SK-N-SH (cell line): ENCODE data around the gene KSR2. TPM values are rescaled to one million over a fixed set of nuclear protein-coding genes. Genes with fewer than 3 reads are reported as not detected.

Experiments
- CTCF ChIA-PET: fragments of 300-600, 350-600 bp; formaldehyde crosslinking; extraction: SDS; loops from one replicate; lab custom pipeline; 2021; lab: Yijun Ruan, JAX
- POLR2A ChIA-PET: fragments of 350-600 bp; sonication (Branson Sonifier 250); formaldehyde crosslinking; extraction: SDS; loops from one replicate; lab custom pipeline; 2020; ENCODE audit warnings: antibody characterized with exemption, inconsistent platforms; lab: Yijun Ruan, JAX
- DNase-seq: peaks from one replicate; pipeline ENCODE4 v3.0.0; 2012
- H2AFZ ChIP-seq: fragments of 200-600 bp; sonication (generic); 2 replicates; pipeline ENCODE4 v1.8.1; 2016; ENCODE audit warnings: antibody characterized with exemption, mild to moderate bottlenecking, low read depth
- H3F3A ChIP-seq: fragments of 200-600 bp; sonication (generic); replicated peaks from 2 replicates; pipeline ENCODE3; 2016; ENCODE audit warnings: antibody characterized with exemption, mild to moderate bottlenecking; ENCODE audit not compliant: insufficient read depth
- H3K27ac ChIP-seq, 2 experiments: fragments of 200-500 bp in 1 of 2; fragments of 200-600 bp in 1 of 2; sonication (Bioruptor generic) in 1 of 2; sonication (generic), shearing (Covaris generic) in 1 of 2; 2 replicates each; pipeline versions ENCODE4 v1.5.1 to v1.6.1; 2014 to 2016; ENCODE audit warnings: low read depth in 2 of 2, inconsistent platforms in 1 of 2, low read length in 1 of 2, mild to moderate bottlenecking in 1 of 2, mixed read lengths in 1 of 2
- H3K27me3 ChIP-seq: fragments of 200-600 bp; sonication (generic), shearing (Covaris generic); 2 replicates; pipeline ENCODE4 v1.6.1; 2016; ENCODE audit warnings: mixed run types; ENCODE audit not compliant: insufficient read depth
- H3K36me3 ChIP-seq, 2 experiments: fragments of 200-500 bp in 1 of 2; fragments of 200-600 bp in 1 of 2; sonication (Bioruptor generic) in 1 of 2; sonication (generic) in 1 of 2; replicated peaks in 1 of 2; 2 replicates each; pipeline versions ENCODE3 to v1.5.1; 2014 to 2016; ENCODE audit warnings: low read length in 1 of 2, mild to moderate bottlenecking in 1 of 2; ENCODE audit not compliant: insufficient read depth in 2 of 2, control insufficient read depth in 1 of 2
- H3K4me1 ChIP-seq, 2 experiments: fragments of 200-500 bp in 1 of 2; fragments of 200-600 bp in 1 of 2; sonication (Bioruptor generic) in 1 of 2; sonication (generic), shearing (Covaris generic) in 1 of 2; 2 replicates each; pipeline versions ENCODE4 v1.5.1 to v1.6.1; 2014 to 2016; ENCODE audit warnings: low read depth in 1 of 2, low read length in 1 of 2, mixed run types in 1 of 2; ENCODE audit not compliant: insufficient read depth in 2 of 2, control insufficient read depth in 1 of 2
- H3K4me2 ChIP-seq: fragments of 200-600 bp; sonication (generic), shearing (Covaris generic); 2 replicates; pipeline ENCODE4 v1.6.1; 2017; ENCODE audit warnings: mixed run types
- H3K4me3 ChIP-seq, 2 experiments: fragments of 200-500 bp in 1 of 2; fragments of 200-600 bp in 1 of 2; sonication (Bioruptor generic) in 1 of 2; sonication (generic), shearing (Covaris generic) in 1 of 2; 2 replicates each; pipeline versions ENCODE4 v1.5.1 to v1.8.1; 2014 to 2016; ENCODE audit warnings: low read depth in 2 of 2, inconsistent platforms in 1 of 2, low read length in 1 of 2, mild to moderate bottlenecking in 1 of 2, mixed read lengths in 1 of 2, moderate library complexity in 1 of 2
- H3K79me2 ChIP-seq: fragments of 200-600 bp; sonication (generic); 2 replicates; pipeline ENCODE4 v1.8.1; 2017; ENCODE audit warnings: mild to moderate bottlenecking; ENCODE audit not compliant: insufficient read depth
- H3K9ac ChIP-seq: fragments of 200-600 bp; sonication (generic); 2 replicates; pipeline ENCODE4 v1.6.1; 2017; ENCODE audit warnings: mixed run types
- H3K9me2 ChIP-seq: fragments of 200-600 bp; sonication (generic); 2 replicates; pipeline ENCODE4 v1.6.1; 2017; ENCODE audit warnings: mixed run types
- H3K9me3 ChIP-seq: fragments of 200-600 bp; sonication (generic); 2 replicates; pipeline ENCODE4 v1.6.1; 2017; ENCODE audit warnings: mixed run types, mild to moderate bottlenecking, moderate library complexity
- H4K20me1 ChIP-seq: fragments of 200-600 bp; sonication (generic); 2 replicates; pipeline ENCODE4 v1.6.1; 2017; ENCODE audit warnings: mild to moderate bottlenecking, mixed run types; ENCODE audit not compliant: insufficient read depth
- ELF1 ChIP-seq: IDR thresholded peaks from 2 replicates; pipeline ENCODE4 v1.4.0; 2012
- EP300 ChIP-seq, 2 experiments: IDR thresholded peaks; 2 replicates each; pipeline versions ENCODE4 v1.4.0 to v1.6.1; 2012; ENCODE audit warnings: borderline replicate concordance in 1 of 2, low read depth in 1 of 2, low read length in 1 of 2
- EZH2phosphoT487 ChIP-seq: fragments of 200-600 bp; sonication (generic); IDR thresholded peaks from 2 replicates; pipeline ENCODE4 v1.6.1; 2017; ENCODE audit warnings: low read depth, mixed run types, mild to moderate bottlenecking, antibody characterized with exemption, moderate library complexity, borderline replicate concordance
- FOXM1 ChIP-seq: IDR thresholded peaks from 2 replicates; pipeline ENCODE4 v1.4.0; 2012; ENCODE audit warnings: low read depth, mild to moderate bottlenecking
- IRF3 ChIP-seq: fragments of 150-350 bp; IDR thresholded peaks from 2 replicates; pipeline ENCODE4 v1.6.1; 2016; ENCODE audit warnings: mild to moderate bottlenecking, low read depth, low read length
- MXI1 ChIP-seq: IDR thresholded peaks from 2 replicates; pipeline ENCODE4 v1.6.1; 2012; ENCODE audit warnings: mild to moderate bottlenecking, low read depth, low read length, improper control_type of control experiment
- NFIC ChIP-seq: IDR thresholded peaks from 2 replicates; pipeline ENCODE4 v1.4.0; 2012; ENCODE audit warnings: borderline replicate concordance
- PBX3 ChIP-seq: IDR thresholded peaks from 2 replicates; pipeline ENCODE4; 2012
- POLR2AphosphoS5 ChIP-seq: IDR thresholded peaks from 2 replicates; pipeline ENCODE4 v1.6.1; 2012; ENCODE audit warnings: low read depth, low read length
- RAD21 ChIP-seq: IDR thresholded peaks from 2 replicates; pipeline ENCODE4 v1.6.1; 2012; ENCODE audit warnings: mild to moderate bottlenecking, low read length
- RFX5 ChIP-seq: IDR thresholded peaks from 2 replicates; pipeline ENCODE4 v1.6.1; 2012; ENCODE audit warnings: mild to moderate bottlenecking, improper control_type of control experiment, low read length
- RXRA ChIP-seq: IDR thresholded peaks from 2 replicates; pipeline ENCODE4 v1.4.0; 2012; ENCODE audit warnings: low read depth, mild to moderate bottlenecking, borderline replicate concordance
- TCF12 ChIP-seq: IDR thresholded peaks from 2 replicates; pipeline ENCODE4 v1.4.0; 2012
- TEAD4 ChIP-seq: IDR thresholded peaks from 2 replicates; pipeline ENCODE4 v1.4.0; 2012; ENCODE audit warnings: mild to moderate bottlenecking, borderline replicate concordance; ENCODE audit not compliant: insufficient read depth
- USF2 ChIP-seq: fragments of 150-350 bp; IDR thresholded peaks from 2 replicates; pipeline ENCODE4 v1.6.1; 2017; ENCODE audit warnings: antibody characterized with exemption, low read length, low read depth, borderline replicate concordance
- YY1 ChIP-seq: IDR thresholded peaks from 2 replicates; pipeline ENCODE4 v1.4.0; 2012; ENCODE audit warnings: low read depth, mild to moderate bottlenecking
- WGBS: methylation state at CpG from one replicate; pipeline ENCODE4 v1.1.6; 2017; ENCODE audit warnings: low lambda C conversion rate; 5-methylcytosine and 5-hydroxymethylcytosine counted together
- polyA plus RNA-seq, 3 experiments: library from polyadenylated mRNA; depleted of rRNA; stranded (reverse); fragments of >200 nt; gene quantifications; 2 replicates each; pipeline ENCODE4 v1.2.3, GENCODE V29; 2012
- TF ChIP-seq, protein P1 (sequence below): IDR thresholded peaks from 2 replicates; pipeline ENCODE4 v1.4.0; 2012; ENCODE audit warnings: low read depth, borderline replicate concordance

Gene KSR2
- polyA plus RNA-seq, 1 of the 3 experiments (the other 2 are of a cell fraction), result 0.12 TPM

DNA sequence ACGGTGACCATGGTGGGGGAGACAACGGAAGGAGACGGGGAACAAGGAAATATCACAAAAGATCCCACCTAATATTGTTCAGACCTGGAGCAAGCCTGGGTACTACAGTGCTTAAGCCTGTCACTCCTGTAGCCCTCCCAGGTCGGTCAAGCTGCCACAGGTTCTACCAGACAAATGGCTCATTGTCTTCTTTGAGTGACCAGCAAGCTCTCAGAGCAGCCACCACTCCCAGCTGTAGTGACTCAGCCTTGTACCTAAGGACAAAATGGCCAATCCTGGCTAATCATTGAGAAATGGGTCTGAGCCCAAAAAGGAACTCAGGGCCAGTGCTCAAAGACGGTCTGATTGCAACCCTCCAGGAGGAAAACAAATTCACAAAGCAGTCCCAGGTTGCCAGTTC is 368.9 kb downstream of the KSR2 start:
- no peaks in the 10 kb centered on the region for H3K79me2 ChIP-seq
- no peak for DNase-seq
- no peaks in the 10 kb centered on the region for H3K36me3 ChIP-seq
- ChIA-PET CTCF (no interaction called here), POLR2A (no interaction called here)
- H3K27me3 ChIP-seq, result no peaks in the 10 kb centered on the region
- H3K9me3 ChIP-seq, result no peaks in the 10 kb centered on the region
- H3K27ac ChIP-seq, result no peak overlapping the region
- H3K4me1 ChIP-seq, result peaks cover 0 to 8% of the 10 kb centered on the region in 2 experiments; a peak in 1 of 4 replicates
- H3F3A ChIP-seq, result no peaks in the 10 kb centered on the region
- no peak overlapping the region for H3K4me2 ChIP-seq
- no peaks in the 10 kb centered on the region for H3K9me2 ChIP-seq
- H3K9ac ChIP-seq, result no peak overlapping the region
- H2AFZ ChIP-seq, result no peak overlapping the region
- 48% methylated on average over 5 of the region's 5 CpGs for WGBS
- TF ChIP-seq NFIC, result no peak
- no peak for TF ChIP-seq EZH2phosphoT487
- no peak for TF ChIP-seq IRF3
- TF ChIP-seq, protein P1, sequence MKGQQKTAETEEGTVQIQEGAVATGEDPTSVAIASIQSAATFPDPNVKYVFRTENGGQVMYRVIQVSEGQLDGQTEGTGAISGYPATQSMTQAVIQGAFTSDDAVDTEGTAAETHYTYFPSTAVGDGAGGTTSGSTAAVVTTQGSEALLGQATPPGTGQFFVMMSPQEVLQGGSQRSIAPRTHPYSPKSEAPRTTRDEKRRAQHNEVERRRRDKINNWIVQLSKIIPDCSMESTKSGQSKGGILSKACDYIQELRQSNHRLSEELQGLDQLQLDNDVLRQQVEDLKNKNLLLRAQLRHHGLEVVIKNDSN, result no peak
- no peaks in the 10 kb centered on the region for H4K20me1 ChIP-seq
- H3K4me3 ChIP-seq, result no peak overlapping the region

- Histone ChIP-seq H3K27me3 (no peaks in the 10 kb centered on the region), H4K20me1 (no peaks in the 10 kb centered on the region), H3K9ac (no peak overlapping the region), H3K4me1 (peaks cover 0 to 6% of the 10 kb centered on the region in 2 experiments; a peak in 1 of 4 replicates), H3K4me2 (no peak overlapping the region), H3K79me2 (no peaks in the 10 kb centered on the region), H3F3A (no peaks in the 10 kb centered on the region), H3K4me3 (no peak overlapping the region), H2AFZ (no peak overlapping the region), H3K9me2 (no peaks in the 10 kb centered on the region), H3K27ac (no peak overlapping the region), H3K36me3 (no peaks in the 10 kb centered on the region), H3K9me3 (no peaks in the 10 kb centered on the region)
- POLR2A ChIA-PET, result no interaction called here
- no peak for DNase-seq
- CTCF ChIA-PET, result interaction anchor here (1.0 kb wide), 2 partner anchors 8 to 9 kb away, joined by 3 read pairs; no protein-coding TSS in a partner anchor
- TF ChIP-seq RAD21 (no peak), TCF12 (no peak), ELF1 (no peak), TEAD4 (no peak), NFIC (no peak), POLR2AphosphoS5 (no peak), RXRA (no peak)
- WGBS, result 35% methylated on average over 6 of the region's 6 CpGs
Measured at GRCh38 chr12:117596968-117597367, 371.8 kb downstream of the KSR2 start.

DNA sequence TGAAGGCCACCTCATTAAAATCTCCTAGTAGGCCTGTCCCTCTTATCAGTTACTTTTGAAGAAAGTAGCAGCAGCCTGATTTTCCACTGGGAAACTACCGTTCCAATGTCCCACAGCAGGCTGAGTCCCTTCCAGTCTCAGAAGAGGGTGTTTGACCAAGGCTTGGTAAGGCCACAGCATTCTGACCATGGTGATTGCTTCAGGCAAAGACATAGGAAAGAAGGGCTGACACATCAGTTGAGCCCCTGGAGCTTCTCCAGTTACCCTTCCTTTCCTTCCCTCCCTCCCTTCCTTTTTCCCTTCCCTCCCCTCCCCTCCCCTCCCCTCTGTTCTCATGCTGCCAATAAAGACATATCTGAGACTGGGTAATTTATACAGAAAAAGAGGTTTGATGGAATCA is 373.0 kb downstream of the KSR2 start:
- no peaks in the 10 kb centered on the region for H3K9me2 ChIP-seq
- WGBS, result 60% methylated on average over 1 of the region's 1 CpG
- H4K20me1 ChIP-seq, result no peaks in the 10 kb centered on the region
- TF ChIP-seq, protein P1, result no peak
- TF ChIP-seq PBX3, result no peak
- TF ChIP-seq USF2, result no peak
- no peak for TF ChIP-seq YY1
- TF ChIP-seq EP300 (IDR thresholded peaks at IDR 0.05; ENCODE audit: borderline replicate concordance in 1 of 2, low read depth in 1 of 2, low read length in 1 of 2), result no peak
- no peak for TF ChIP-seq TEAD4
- no peak for TF ChIP-seq IRF3
- no peak for TF ChIP-seq NFIC
- no peak for TF ChIP-seq MXI1
- TF ChIP-seq TCF12, result no peak
- no peak for TF ChIP-seq RFX5
- no peak for TF ChIP-seq FOXM1
- no peak for DNase-seq
- POLR2A ChIA-PET, result no interaction called here
- no peaks in the 10 kb centered on the region for H3K79me2 ChIP-seq
- no peak overlapping the region for H3K9ac ChIP-seq
- no peaks in the 10 kb centered on the region for H3K9me3 ChIP-seq
- H3K27me3 ChIP-seq, result no peaks in the 10 kb centered on the region
- peaks cover 0 to 6% of the 10 kb centered on the region in 2 experiments; a peak in 1 of 4 replicates for H3K4me1 ChIP-seq
- H3K27ac ChIP-seq, result no peak overlapping the region
- no peaks in the 10 kb centered on the region for H3F3A ChIP-seq
- CTCF ChIA-PET, result interaction anchor here (0.6 kb wide), 1 partner anchor 173 kb away, joined by 3 read pairs; no protein-coding TSS in a partner anchor
- no peak overlapping the region for H3K4me2 ChIP-seq
- no peak overlapping the region for H3K4me3 ChIP-seq
- H2AFZ ChIP-seq, result no peak overlapping the region
- no peaks in the 10 kb centered on the region for H3K36me3 ChIP-seq
